Stimulated activated CD8-positive, alpha-beta memory T cell treated with anti-CD3 and anti-CD28 coated beads, Interleukin-15, amount 100 ng/mL, for 4 hours (primary cell): ENCODE results near the gene DLK1.

Experiments
- DNase-seq, 2 donors: peaks; one replicate each; pipeline ENCODE4 v3.0.0-alpha.2; 2020; ENCODE audit warnings: low read depth in 2 of 2

The DLK1 gene

DNA sequence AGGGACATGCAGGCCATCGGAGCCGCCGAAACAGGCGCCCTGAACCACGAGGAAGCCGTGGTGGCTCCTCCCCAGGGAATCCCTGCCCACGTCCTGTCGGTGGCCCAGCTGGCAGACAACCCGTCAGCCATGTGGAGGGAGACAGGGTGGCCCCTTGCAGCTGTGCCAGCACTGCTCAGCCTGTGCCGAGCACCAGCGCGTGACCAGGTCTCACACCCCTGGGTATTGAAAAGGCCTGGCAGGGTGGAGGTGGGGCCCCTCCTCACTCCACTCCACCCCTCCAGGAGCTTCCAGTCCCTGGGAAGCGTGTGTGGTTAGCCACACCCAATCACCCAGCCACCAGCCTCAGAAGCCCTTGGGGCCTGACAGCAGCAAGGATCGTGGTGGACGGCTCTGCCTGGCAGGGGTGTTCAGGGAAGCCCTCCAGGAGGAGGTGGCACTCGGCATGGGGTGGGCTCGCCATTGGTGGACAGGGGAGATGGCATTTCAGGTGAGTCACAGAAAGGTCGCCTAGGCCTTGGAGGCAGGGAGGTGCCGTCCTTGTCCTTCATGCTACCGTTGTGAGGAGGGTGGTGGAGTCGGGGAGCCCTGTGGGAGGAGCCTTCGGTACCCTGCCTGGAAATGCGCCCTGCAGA, 12.3 kb upstream of the DLK1 start:
- DNase-seq: no peak

DNA sequence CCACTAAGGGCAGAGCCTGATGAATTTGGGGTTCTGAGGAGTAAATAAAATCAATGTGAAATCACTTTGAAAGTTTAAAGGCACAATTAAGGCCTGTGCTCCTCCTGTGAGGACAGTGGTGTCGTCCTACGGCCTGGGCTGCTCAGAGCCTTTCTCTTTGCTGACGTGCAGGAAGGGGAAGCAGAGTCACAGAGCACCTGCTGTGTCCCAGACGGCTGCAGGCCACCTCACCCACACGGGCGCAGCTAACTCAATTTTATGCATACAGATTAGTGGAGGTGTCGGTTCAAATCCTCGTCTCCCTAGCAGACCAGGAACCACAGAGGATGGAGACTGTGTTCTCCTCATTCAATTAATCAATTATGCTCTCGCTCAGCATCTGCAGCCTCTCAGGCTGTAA, 11.4 kb upstream of the DLK1 start:
- no peak for DNase-seq

DNA sequence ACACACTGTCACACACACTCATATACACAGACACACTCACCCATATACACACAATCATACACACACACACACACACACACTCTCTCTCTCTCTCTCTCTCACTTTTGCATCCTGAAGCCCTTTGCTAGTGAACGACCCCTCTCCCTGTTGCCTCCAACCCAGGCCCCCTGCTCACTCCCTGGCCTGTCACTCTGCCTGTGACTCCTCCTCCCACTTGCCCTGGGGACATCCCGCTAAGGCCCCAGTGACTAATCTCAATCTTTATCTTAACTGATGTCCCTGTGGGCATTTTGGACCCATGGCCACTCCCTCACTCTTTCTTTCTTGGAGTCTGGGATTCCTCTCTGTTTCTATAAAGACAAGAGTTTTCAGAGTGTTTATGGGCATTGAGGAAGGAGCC, 10.9 kb upstream of the DLK1 start:
- no peak for DNase-seq

DNA sequence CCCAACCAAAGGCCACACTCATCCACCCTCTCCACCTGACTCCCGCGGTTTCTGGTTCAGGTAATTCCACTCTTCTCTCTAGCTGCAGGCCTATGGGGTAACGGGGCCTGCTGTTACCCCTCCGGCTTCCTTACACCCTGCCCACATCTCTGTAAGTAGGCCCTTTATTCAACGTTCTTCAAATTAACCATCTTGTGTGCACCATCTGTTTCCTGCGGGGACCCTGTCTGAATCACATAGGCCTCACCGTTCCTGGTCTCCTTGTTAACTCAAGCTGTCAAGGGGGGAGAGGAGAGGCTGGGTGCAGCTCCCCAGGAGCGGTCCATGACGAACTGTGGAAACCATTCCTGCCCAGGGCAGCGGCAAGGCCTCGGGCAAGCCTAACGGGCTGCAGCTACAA, 9.3 kb upstream of the DLK1 start:
- no peak for DNase-seq

DNA sequence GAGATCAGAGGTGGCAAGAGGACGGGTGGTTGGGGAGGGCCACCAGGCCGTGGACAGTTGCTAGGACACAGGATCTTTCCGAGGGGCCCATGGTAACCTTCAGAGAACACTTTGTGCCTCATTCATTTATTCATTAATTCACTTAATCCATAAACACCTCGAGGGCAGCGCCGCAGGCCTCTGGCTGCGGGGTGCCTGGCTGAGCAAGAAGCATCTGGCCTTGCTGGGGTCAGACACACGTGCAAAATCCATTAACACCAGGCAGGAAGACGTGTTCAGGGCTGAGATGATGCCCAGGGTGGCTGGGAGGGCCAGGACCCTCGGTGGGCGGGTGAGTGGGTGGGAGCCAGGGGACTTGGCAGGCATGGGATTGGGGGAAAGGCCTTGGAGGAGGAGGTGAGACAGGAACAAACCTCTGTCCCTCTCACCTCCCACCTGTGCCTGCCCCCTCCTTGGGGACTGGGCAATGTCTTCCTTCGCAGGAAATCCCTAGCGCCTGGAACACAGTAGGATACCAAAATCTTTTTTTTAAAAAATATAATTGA, 6.6 kb upstream of the DLK1 start:
- DNase-seq: no peak

DNA sequence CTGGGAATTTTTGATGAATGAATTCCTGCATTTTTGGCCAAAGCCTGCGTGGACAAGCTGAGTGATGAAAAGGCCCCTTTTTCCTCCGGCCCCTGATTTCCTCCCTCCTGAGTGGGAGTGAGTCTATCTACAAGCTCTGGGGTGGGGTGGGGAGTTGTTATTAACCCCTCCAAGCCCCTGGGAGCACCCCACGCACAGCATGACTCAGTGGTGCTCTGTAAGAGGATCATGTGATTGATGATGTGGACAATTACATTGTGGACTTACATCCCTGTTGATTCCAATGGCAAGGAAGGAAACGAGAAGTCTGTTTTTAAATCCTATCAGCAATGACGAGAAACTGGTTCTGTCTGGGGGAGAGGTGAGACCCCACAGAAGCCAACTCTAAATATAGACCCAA, 5.1 kb upstream of the DLK1 start:
- no peak for DNase-seq

DNA sequence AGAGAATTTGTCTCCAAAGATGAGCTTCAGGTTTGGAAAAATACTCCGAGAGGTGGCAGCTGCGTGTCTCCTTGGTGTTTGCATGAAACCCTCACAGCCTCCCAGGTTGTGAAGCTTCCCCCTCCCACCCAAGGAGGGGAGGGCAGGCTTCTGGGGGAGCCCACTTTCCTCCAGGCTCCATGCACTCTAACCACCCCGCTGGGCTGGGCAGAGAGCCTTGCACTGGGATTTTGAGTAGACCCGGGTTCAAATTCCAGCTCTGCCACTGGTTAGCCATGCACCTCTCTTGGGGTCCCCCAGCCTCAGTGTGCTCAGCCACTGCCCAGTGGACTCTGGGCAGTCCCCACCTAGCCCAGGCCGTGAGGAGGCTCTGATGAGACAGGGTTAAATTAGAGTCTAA, 4.3 kb upstream of the DLK1 start:
- no peak for DNase-seq

DNA sequence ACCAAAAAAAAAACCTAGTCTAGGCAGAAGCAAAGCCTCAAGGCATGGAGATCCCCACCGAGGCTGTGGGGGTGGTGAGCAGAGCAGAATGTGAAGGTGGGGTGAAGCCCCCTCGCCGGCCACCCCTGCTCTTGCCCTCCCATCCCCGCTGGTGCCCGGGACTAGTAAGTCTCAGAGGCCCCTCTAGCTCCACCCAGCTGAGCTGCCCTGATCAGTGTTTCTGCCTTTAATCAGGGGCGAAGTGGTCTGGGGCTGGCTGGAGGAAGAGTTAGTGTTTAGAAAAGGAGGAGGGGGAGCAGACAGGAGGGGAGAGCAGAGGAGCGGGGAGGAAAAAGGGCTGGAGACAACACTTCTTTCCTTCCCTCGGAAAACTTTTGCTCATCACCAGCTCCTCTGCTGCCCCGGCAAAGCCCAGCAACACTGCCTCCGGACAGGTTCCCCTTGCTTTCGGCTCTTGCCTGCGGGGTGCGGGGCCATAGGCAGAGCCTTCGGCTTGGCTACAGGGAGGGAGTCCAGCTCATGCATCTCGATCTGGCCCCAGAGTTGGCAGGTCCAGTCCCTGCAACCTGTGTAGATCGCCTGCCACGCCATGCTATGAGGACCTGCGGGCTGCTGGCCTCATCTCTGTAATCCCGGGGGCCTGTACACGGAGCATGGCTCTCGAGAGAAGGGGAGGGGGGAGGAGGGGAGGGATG, 3.4 kb upstream of the DLK1 start:
- DNase-seq: no peak

DNA sequence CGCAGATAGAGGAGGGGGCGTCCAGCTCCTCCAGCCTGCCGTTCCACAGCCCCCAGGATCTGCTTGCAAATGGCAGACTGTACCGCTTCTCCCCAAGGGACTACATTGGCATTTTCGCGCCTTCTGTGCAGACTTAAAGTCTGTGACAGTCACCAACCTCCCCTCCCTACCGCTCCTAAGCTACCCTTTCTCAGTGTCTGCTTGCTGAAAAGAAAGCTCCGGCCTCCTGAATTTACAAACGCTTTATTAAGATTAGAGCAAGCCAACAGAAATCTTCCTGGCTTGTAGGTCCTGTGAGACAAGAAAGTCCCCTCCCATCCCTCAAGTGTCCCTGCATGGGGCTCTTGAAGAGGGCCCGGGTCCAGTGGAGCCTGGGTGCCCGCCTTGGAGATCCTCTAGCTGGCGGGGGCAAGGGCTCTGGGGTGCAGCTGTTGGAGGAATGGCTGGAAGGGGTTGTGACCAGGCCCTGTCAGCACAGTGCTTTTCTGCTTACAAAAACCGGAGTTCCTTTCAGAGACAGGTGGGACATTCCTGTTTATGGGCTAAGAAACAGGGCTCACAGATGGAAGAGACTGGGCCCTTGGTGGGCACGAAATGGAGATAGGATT, 2.8 kb upstream of the DLK1 start:
- DNase-seq: no peak

DNA sequence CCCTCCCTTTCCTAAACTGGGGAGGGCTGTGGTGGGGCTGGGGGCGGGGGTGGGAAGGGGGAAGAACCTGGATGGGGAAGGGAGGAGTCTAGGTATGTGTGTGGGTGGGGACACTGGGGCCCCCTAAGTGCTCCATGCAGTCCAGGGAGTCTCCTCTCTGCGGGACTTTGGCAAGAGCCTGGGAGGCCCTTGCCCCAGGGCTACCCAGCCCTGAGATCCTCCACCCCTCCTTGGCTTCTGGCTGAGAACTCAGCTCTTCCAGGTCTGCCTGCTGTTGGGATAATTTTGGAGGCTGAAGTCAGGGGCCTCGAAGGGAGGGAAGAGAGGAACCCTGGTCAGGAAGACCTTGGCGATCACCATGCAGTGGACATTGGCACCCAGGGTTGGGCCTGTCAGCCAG, 2.2 kb upstream of the DLK1 start:
- no peak for DNase-seq

DNA sequence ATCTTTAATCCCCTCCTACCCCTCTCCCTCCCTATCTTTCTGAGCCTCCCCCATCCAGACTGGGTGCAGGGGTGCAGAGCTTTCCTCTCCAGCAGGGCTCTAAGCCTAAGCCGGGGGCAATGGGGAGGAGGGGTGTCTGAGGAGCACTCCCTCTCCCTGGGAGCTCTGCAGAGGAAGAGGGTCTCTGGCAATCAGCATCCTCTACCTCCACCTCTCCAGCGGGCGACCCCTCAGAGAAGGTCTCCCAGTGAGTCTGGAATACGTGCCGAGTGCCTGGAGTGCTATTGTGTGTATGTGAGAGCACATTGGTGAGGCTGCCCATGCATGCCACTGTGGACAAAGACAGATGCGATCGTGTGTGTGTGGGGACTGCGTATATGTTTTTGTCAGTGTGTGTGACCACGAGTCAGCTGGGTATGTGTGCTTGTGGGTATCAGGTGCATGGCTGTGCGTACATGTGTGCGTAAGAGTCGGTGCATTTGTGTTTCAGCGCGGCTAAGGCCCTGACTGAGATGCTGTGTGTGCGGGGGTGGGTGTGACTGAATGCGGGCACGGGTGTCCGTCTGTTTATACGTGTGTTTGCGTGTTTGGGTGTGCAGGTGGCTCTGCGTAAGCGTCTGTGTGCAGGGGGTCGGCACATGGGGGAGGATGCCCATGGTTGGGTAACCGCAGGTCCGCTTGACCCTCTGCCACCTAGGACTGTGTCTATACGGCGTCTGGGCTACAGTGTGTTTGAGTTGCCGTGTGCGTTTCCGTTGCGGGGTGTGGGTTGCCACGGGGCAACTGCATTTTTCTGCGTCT, 905 bp upstream of the DLK1 start:
- no peak for DNase-seq

DNA sequence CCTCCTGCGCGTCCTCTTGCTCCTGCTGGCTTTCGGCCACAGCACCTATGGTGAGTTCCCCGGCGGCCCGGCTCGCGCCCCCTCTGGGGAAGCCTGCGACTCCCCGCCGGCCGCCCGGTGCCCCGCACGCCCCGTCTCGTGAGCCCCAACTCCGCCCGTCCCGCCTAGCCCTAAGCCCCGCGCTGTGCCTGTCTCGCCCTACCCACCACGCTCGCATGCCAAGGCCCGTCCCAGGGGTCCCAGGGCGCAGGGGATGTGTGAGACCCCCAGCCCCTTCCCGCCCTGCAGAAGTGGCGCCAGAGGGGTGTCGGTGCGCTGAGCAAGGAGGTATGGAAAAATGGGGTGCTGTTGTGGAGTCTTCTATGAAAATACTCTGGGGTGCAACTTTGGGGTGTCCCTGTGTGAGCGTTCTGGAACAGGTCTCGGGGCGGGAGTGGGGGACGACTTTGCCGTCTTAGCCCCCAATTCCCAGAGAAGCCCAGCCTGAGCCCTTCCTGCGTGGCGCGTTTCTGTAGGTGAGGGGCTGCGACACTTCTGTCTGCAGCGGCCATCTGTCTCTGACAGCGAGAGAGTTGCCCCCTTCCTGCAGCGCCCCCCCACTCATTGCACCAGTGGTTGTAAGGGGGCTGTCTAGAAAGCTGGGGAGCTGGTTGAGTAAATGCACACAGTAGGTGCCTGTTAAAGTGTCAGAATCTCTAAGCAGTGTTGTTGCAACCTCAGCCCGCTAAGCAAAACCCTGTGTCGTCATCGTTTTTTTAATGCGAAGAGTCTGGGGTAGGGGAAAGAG, 587 bp downstream of the DLK1 start:
- DNase-seq: no peak

DNA sequence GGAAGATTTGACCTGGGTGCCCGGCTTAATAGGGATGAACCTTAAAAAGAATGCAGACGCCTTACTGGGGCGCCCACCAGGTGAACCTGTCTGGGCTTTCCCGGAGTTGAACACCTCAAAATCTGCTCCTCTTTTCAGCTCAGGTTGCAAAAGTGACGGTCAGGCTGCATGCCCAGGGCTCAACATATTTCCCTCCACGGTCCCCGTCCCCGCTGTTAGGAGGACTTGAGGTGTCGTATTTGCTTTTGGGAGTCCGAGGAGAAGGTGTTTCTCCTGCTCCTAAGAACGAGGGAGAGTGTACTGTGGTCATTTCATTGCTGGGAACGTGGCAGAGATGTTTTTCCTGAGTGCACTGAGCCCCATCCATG, 1.2 kb downstream of the DLK1 start:
- DNase-seq: no peak

DNA sequence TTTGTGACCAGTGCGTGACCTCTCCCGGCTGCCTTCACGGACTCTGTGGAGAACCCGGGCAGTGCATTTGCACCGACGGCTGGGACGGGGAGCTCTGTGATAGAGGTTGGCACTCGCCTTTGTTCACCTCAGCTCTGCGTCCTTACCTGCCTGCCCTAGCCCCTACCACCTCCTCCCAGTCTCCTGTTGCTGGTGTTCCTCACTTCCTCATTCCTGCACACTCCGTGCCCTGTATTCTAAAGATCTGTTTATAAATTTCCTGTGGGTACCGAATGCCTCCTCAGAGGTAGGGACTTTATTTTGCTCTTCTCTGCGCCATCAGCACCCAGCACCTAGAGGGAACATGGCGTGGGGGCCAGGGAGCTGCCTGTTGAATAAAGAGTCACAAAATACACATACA, 2.3 kb downstream of the DLK1 start:
- no peak for DNase-seq

DNA sequence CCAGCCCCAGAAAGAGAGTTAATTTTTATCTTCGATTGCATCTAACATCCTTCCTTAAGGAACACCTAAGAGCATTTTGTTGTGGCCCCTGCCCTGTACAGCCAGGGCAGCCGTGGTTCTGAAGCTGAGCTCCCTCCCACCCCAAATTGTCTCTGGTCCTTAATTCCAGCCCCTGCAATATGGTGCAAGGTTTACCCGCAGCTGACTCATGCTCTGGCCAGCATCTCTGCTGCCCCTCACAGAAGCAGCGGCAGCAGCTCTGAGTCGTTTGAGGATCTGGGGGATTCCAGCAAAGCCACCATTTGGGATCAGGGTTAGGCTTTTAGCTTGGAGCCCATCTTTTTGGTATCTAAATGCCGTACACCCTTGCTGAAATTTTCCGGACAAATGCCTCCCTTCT, 3.3 kb downstream of the DLK1 start:
- no peak for DNase-seq

DNA sequence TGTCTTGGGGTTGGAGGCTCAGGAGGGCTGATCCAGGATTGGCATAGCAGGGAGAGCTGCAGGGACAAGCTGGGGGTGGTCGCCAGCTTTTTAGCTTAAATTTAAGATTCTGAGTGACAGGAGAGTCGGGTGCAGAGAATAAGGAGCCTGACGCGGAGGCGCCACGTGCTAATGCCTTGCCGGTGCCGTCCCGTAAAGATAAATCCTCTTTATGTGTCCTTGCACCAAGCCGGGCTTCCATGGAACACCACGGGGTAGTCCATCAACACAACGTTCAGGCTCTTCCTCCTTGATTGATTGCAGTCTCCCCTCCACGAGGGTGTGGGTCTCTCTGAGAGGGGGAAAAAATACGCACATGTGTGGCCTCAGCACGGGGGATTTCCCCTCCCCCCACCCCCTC, 3.9 kb downstream of the DLK1 start:
- no peak for DNase-seq

DNA sequence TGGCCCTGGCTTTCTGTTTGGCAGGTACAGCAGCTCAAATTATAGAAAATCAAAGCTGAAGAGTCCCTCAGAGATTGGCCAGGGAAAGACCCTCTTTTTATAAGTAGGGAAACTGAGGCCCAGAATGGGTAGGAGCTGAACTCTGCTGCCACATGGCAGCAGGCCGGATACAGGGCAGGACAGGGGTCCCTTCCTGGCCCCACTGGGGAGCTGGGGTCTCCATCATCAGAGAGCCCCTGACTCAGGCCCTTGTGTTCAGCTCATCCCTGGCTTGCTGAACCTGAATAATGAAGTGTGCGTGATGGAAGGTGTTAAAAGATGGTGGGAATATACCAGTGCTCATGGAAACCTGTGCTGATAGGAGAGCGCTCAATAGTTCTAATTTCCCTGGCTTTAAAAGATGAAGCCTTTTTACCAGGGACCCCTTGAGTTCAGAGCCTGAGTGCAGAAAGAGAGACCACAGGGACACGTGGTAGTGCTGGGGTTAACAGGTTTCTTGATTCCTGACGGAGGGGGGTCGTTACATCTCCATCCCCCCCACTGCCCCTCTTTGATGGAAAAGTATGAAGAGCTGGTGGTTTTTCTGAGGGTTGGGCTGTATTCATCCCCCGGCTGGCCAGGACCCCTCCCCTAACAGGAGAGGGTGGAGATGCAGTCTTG, 4.4 kb downstream of the DLK1 start:
- DNase-seq: no peak

DNA sequence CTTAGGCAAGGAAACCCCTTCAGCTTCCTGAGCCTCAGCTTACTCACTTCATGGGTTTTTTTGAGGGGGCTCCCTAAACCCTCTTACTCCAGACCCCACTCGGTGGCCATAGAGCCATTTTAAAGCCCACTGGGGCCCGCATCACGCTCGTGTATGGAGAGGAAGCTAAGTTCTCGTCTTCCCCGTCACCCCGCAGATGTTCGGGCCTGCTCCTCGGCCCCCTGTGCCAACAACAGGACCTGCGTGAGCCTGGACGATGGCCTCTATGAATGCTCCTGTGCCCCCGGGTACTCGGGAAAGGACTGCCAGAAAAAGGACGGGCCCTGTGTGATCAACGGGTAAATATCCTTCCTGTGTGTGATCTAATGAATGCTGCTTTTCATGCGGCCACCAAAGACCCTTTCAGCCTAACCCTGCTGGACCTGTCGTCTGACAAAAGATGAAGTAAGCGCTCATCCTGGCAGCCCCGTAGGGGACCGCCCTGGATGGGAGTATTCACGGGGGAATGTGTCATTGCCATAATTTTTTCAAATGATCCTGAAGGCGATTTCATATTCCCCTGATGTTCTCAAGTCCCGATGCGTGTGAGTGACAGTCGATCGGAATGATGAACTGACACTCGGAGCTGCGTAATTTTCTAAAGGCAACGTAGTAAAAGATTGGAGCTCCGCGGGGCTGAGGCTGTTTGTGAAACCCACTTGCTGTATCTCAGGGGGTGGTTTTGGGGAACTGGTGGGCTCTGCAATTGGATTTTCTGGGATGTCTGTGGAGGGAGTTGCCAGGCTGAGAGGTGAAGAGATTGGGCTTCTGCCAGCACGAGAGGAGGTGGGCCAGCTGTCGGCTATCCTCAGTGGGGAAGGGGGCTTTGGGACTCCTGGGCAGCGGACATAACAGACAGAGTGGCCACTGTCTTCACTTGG, 5.4 kb downstream of the DLK1 start:
- no peak for DNase-seq

DNA sequence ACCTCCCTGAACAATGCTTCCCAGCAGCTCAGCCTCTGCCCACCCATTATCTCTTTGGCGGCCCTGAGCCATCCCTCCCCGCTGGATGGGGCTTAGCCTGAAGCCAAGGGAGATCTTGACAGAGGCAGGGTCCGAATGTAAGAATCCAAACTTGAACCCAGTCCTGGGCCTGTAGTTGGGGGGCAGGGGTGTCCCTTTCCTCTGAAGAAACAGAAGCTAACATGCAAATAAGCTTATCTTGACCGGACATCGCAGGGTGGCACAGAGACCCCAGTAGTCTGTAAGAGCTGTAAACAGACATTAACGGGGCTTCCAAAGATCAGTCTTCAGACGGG, 6.0 kb downstream of the DLK1 start:
- no peak for DNase-seq

DNA sequence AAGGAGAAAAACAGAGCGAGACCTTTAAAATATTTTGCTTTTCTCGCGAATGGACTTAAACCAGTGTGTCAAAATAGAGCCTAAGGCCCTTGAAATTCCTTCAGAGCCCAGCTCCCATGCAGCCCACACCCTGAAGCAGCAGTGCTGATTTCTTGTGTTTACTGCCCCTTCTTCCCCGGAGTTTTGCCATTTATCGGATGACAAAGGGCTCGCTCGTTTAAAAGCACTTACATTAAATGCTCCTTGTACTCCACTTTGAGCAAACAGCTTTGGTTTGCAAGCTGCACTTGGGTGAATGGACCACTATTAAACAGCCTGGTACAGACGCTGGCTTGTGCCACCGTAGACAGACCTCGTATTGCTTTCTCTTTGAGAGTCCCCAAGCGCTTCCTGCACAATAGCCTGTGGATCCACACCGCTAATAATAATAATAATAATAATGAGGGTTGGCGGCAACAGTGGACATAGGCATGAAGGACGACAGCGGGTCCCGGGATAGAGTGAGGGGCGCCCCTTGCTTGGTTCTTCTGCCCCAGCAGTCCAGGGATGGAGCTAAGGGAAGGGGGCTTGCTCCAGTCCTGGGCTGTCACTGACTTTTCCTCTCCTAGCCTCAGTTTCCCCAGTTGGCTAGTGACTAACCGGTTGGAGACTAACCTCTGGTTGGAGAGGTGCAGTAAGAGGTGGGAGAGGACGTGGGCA, 6.6 kb downstream of the DLK1 start:
- DNase-seq: no peak
